ENCODE data around the gene ALDOB.

Gene ALDOB

GRCh38 chr9:101440714-101441230, 5.2 kb upstream of the ALDOB start:
- H3K9me3 ChIP-seq (ENCODE audit: low read length): no peaks in the 10 kb centered on the region
- peaks cover 18% of the 10 kb centered on the region for H3K4me1 ChIP-seq (ENCODE audit: insufficient read depth, low read length)
- H3K4me3 ChIP-seq (ENCODE audit: low read depth in 1 of 2, low read length in 2 of 2): no peak overlapping the region
- H3K27me3 ChIP-seq (ENCODE audit: control insufficient read depth in 1 of 2, insufficient read depth in 2 of 2, low read length in 2 of 2): no peaks in the 10 kb centered on the region
- no peak overlapping the region for H3K27ac ChIP-seq (ENCODE audit: low read depth, low read length)
- no peaks in the 10 kb centered on the region for H3K36me3 ChIP-seq (ENCODE audit: insufficient read depth, low read length)
- no peak overlapping the region for H3K9ac ChIP-seq (ENCODE audit: low read length)

GRCh38 chr9:101438523-101438922, 2.9 kb upstream of the ALDOB start:
- no peak overlapping the region for H3K27ac ChIP-seq (ENCODE audit: low read depth, low read length)
- H3K4me1 ChIP-seq (ENCODE audit: insufficient read depth, low read length): peaks cover 19% of the 10 kb centered on the region
- H3K4me3 ChIP-seq (ENCODE audit: low read depth in 1 of 2, low read length in 2 of 2): no peak overlapping the region
- H3K27me3 ChIP-seq (ENCODE audit: control insufficient read depth in 1 of 2, insufficient read depth in 2 of 2, low read length in 2 of 2): no peaks in the 10 kb centered on the region
- H3K9ac ChIP-seq (ENCODE audit: low read length): no peak overlapping the region
- no peaks in the 10 kb centered on the region for H3K36me3 ChIP-seq (ENCODE audit: insufficient read depth, low read length)
- H3K9me3 ChIP-seq (ENCODE audit: low read length): no peaks in the 10 kb centered on the region

- peaks cover 12% of the 10 kb centered on the region for H3K4me1 ChIP-seq (ENCODE audit: insufficient read depth, low read length)
- H3K27ac ChIP-seq (ENCODE audit: low read depth, low read length): no peak overlapping the region
- H3K9ac ChIP-seq (ENCODE audit: low read length): no peak overlapping the region
- no peaks in the 10 kb centered on the region for H3K27me3 ChIP-seq (ENCODE audit: control insufficient read depth in 1 of 2, insufficient read depth in 2 of 2, low read length in 2 of 2)
- no peak overlapping the region for H3K4me3 ChIP-seq (ENCODE audit: low read depth in 1 of 2, low read length in 2 of 2)
- no peaks in the 10 kb centered on the region for H3K36me3 ChIP-seq (ENCODE audit: insufficient read depth, low read length)
- H3K9me3 ChIP-seq (ENCODE audit: low read length): no peaks in the 10 kb centered on the region
Observed at GRCh38 chr9:101437806-101438232, 2.2 kb upstream of the ALDOB start.

DNA sequence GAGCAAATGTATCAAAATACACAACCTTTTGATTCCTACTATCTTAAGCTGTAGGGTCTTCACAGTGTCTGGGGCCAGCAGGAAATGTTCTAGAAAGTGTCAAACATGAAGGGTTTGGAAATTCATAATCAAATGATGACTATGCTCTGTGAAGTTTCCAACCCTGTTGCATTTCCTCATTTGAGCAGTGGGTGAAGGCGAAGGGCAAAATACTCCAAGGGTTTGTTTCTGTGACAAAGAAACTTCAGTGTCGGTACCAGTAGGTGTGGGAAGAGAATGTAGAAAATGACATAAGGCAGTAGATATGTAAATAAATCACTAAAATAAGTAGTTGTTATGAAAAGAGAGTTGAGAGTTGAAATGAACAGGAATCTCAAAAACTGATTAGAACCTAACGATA, 576 bp downstream of the ALDOB start:
- Histone ChIP-seq H3K4me3 (ENCODE audit: low read depth in 1 of 2, low read length in 2 of 2) (no peak overlapping the region), H3K36me3 (ENCODE audit: insufficient read depth, low read length) (no peaks in the 10 kb centered on the region), H3K9ac (ENCODE audit: low read length) (no peak overlapping the region), H3K4me1 (ENCODE audit: insufficient read depth, low read length) (peaks cover 12% of the 10 kb centered on the region), H3K27ac (ENCODE audit: low read depth, low read length) (no peak overlapping the region), H3K27me3 (ENCODE audit: control insufficient read depth in 1 of 2, insufficient read depth in 2 of 2, low read length in 2 of 2) (no peaks in the 10 kb centered on the region), H3K9me3 (ENCODE audit: low read length) (no peaks in the 10 kb centered on the region)

- Histone ChIP-seq H3K27ac (ENCODE audit: low read depth, low read length) (no peak overlapping the region), H3K4me3 (ENCODE audit: low read depth in 1 of 2, low read length in 2 of 2) (no peak overlapping the region), H3K4me1 (ENCODE audit: insufficient read depth, low read length) (peaks cover 12% of the 10 kb centered on the region), H3K9me3 (ENCODE audit: low read length) (no peaks in the 10 kb centered on the region), H3K36me3 (ENCODE audit: insufficient read depth, low read length) (no peaks in the 10 kb centered on the region), H3K27me3 (ENCODE audit: control insufficient read depth in 1 of 2, insufficient read depth in 2 of 2, low read length in 2 of 2) (no peaks in the 10 kb centered on the region), H3K9ac (ENCODE audit: low read length) (no peak overlapping the region)
Observed at GRCh38 chr9:101433229-101433628, 2.3 kb downstream of the ALDOB start.

DNA sequence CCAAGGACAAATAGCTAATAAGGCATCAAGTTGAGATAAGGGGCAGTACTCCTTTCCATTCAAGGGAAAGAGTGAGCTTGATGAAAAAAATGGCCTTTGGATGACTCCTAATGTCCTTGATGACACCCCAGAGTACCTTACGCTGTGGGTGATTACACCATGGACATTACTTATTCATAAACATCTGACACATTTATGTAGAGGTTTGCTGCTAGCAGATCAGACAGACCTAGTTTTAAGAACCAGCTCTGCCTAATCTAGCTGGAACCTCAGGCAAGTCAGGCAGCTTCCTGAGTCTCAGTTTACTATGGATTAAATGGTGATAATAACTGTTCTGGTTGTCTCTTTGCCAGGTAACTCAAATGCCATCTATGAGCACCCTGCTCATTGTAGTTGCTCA, 2.8 kb downstream of the ALDOB start:
- Histone ChIP-seq H3K4me3 (ENCODE audit: low read depth in 1 of 2, low read length in 2 of 2) (no peak overlapping the region), H3K36me3 (ENCODE audit: insufficient read depth, low read length) (no peaks in the 10 kb centered on the region), H3K9me3 (ENCODE audit: low read length) (no peaks in the 10 kb centered on the region), H3K27me3 (ENCODE audit: control insufficient read depth in 1 of 2, insufficient read depth in 2 of 2, low read length in 2 of 2) (no peaks in the 10 kb centered on the region), H3K4me1 (ENCODE audit: insufficient read depth, low read length) (peaks cover 12% of the 10 kb centered on the region), H3K9ac (ENCODE audit: low read length) (no peak overlapping the region), H3K27ac (ENCODE audit: low read depth, low read length) (no peak overlapping the region)

GRCh38 chr9:101432171-101432570, 3.4 kb downstream of the ALDOB start:
- no peaks in the 10 kb centered on the region for H3K36me3 ChIP-seq (ENCODE audit: insufficient read depth, low read length)
- no peak overlapping the region for H3K27ac ChIP-seq (ENCODE audit: low read depth, low read length)
- no peak overlapping the region for H3K9ac ChIP-seq (ENCODE audit: low read length)
- H3K9me3 ChIP-seq (ENCODE audit: low read length): no peaks in the 10 kb centered on the region
- no peak overlapping the region for H3K4me3 ChIP-seq (ENCODE audit: low read depth in 1 of 2, low read length in 2 of 2)
- peaks cover 12% of the 10 kb centered on the region for H3K4me1 ChIP-seq (ENCODE audit: insufficient read depth, low read length)
- no peaks in the 10 kb centered on the region for H3K27me3 ChIP-seq (ENCODE audit: control insufficient read depth in 1 of 2, insufficient read depth in 2 of 2, low read length in 2 of 2)

- Histone ChIP-seq H3K4me3 (ENCODE audit: low read depth in 1 of 2, low read length in 2 of 2) (no peak overlapping the region), H3K36me3 (ENCODE audit: insufficient read depth, low read length) (no peaks in the 10 kb centered on the region), H3K4me1 (ENCODE audit: insufficient read depth, low read length) (peaks cover 6% of the 10 kb centered on the region), H3K9ac (ENCODE audit: low read length) (no peak overlapping the region), H3K27me3 (ENCODE audit: control insufficient read depth in 1 of 2, insufficient read depth in 2 of 2, low read length in 2 of 2) (no peaks in the 10 kb centered on the region), H3K9me3 (ENCODE audit: low read length) (no peaks in the 10 kb centered on the region), H3K27ac (ENCODE audit: low read depth, low read length) (no peak overlapping the region)
Observed at GRCh38 chr9:101429736-101430135, 5.8 kb downstream of the ALDOB start.

GRCh38 chr9:101428909-101429308, 6.7 kb downstream of the ALDOB start:
- H3K36me3 ChIP-seq (ENCODE audit: insufficient read depth, low read length): no peaks in the 10 kb centered on the region

GRCh38 chr9:101427957-101428655, 7.5 kb downstream of the ALDOB start:
- H3K4me3 ChIP-seq (ENCODE audit: low read depth in 1 of 2, low read length in 2 of 2): no peak overlapping the region
- no peaks in the 10 kb centered on the region for H3K27me3 ChIP-seq (ENCODE audit: control insufficient read depth in 1 of 2, insufficient read depth in 2 of 2, low read length in 2 of 2)
- H3K9me3 ChIP-seq (ENCODE audit: low read length): no peaks in the 10 kb centered on the region
- no peaks in the 10 kb centered on the region for H3K36me3 ChIP-seq (ENCODE audit: insufficient read depth, low read length)
- no peak overlapping the region for H3K27ac ChIP-seq (ENCODE audit: low read depth, low read length)
- no peak overlapping the region for H3K9ac ChIP-seq (ENCODE audit: low read length)
- H3K4me1 ChIP-seq (ENCODE audit: insufficient read depth, low read length): no peaks in the 10 kb centered on the region

More at GRCh38 chr9:101428909-101429308, 6.7 kb downstream of the ALDOB start:
- Histone ChIP-seq H3K9me3 (ENCODE audit: low read length) (no peaks in the 10 kb centered on the region), H3K4me1 (ENCODE audit: insufficient read depth, low read length) (no peaks in the 10 kb centered on the region), H3K9ac (ENCODE audit: low read length) (no peak overlapping the region), H3K27ac (ENCODE audit: low read depth, low read length) (no peak overlapping the region), H3K4me3 (ENCODE audit: low read depth in 1 of 2, low read length in 2 of 2) (no peak overlapping the region), H3K27me3 (ENCODE audit: control insufficient read depth in 1 of 2, insufficient read depth in 2 of 2, low read length in 2 of 2) (no peaks in the 10 kb centered on the region)

GRCh38 chr9:101427358-101427757, 8.2 kb downstream of the ALDOB start:
- Histone ChIP-seq H3K27me3 (ENCODE audit: control insufficient read depth in 1 of 2, insufficient read depth in 2 of 2, low read length in 2 of 2) (no peaks in the 10 kb centered on the region), H3K9ac (ENCODE audit: low read length) (no peak overlapping the region), H3K36me3 (ENCODE audit: insufficient read depth, low read length) (no peaks in the 10 kb centered on the region), H3K4me3 (ENCODE audit: low read depth in 1 of 2, low read length in 2 of 2) (no peak overlapping the region), H3K27ac (ENCODE audit: low read depth, low read length) (no peak overlapping the region), H3K9me3 (ENCODE audit: low read length) (no peaks in the 10 kb centered on the region), H3K4me1 (ENCODE audit: insufficient read depth, low read length) (no peaks in the 10 kb centered on the region)

DNA sequence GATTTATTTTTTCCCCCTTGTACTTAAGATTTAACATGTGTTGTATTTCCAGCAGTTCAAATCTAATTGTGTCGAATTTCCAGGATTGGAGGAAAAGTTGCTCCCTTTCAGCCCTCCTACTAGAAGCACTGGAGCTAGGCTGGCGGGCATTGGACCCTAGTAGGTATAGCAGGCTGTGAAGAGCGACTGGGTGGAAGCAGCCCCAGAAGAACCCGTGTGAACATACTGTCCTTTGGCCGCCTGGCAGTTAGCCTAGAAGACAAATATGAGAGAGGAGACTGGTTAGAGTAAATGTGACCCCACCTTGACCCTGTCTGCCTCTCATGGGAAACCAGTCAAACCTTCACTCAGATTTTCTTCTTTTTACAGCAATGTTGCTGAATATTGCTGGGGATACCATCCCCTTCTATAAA, 13.9 kb downstream of the ALDOB start:
- Histone ChIP-seq H3K4me3 (ENCODE audit: low read depth in 1 of 2, low read length in 2 of 2) (no peak overlapping the region), H3K27me3 (ENCODE audit: control insufficient read depth in 1 of 2, insufficient read depth in 2 of 2, low read length in 2 of 2) (no peaks in the 10 kb centered on the region), H3K4me1 (ENCODE audit: insufficient read depth, low read length) (no peaks in the 10 kb centered on the region), H3K9me3 (ENCODE audit: low read length) (no peaks in the 10 kb centered on the region), H3K36me3 (ENCODE audit: insufficient read depth, low read length) (no peaks in the 10 kb centered on the region), H3K9ac (ENCODE audit: low read length) (no peak overlapping the region), H3K27ac (ENCODE audit: low read depth, low read length) (no peak overlapping the region)

Data from muscle layer of colon (tissue), 2 donors.